Dendritic cell treated with granulocyte-macrophage colony-stimulating factor and Interleukin-4, amounts not matched to agents 40 ng/mL and 50 ng/mL, for 4 days (primary cell): Measurements from ENCODE around the gene MOCS1.

ENCODE experiments used
- H3K27ac Mint-ChIP-seq: one replicate; pipeline ENCODE4 v1.8.0; 2022; ENCODE audit warnings: mild to moderate bottlenecking, mixed read lengths
- H3K27me3 Mint-ChIP-seq: one replicate; pipeline ENCODE4 v1.8.0; 2022; ENCODE audit warnings: mild to moderate bottlenecking, mixed read lengths
- H3K36me3 Mint-ChIP-seq: one replicate; pipeline ENCODE4 v1.8.0; 2022; ENCODE audit warnings: low read depth, mixed read lengths
- H3K4me1 Mint-ChIP-seq: one replicate; pipeline ENCODE4 v1.8.0; 2022; ENCODE audit warnings: low read depth, mixed read lengths
- H3K4me3 Mint-ChIP-seq: one replicate; pipeline ENCODE4 v1.8.0; 2022; ENCODE audit warnings: mild to moderate bottlenecking, moderate library complexity, mixed read lengths
- H3K9me3 Mint-ChIP-seq: one replicate; pipeline ENCODE4 v1.8.0; 2022; ENCODE audit warnings: mixed read lengths
- intact Hi-C: fragments of 100-400 bp; cut with micrococcal nuclease; formaldehyde crosslinking; loops from one replicate; pipeline ENCODE4 v1.15.0; 2022

Gene MOCS1

GRCh38 chr6:39880594-39880993 lies 53.7 kb downstream of the MOCS1 start:
- Mint-ChIP-seq H3K27me3 (peaks cover 2% of the 10 kb centered on the region), H3K4me3 (no peak overlapping the region), H3K27ac (no peak overlapping the region), H3K4me1 (no peaks in the 10 kb centered on the region), H3K36me3 (no peaks in the 10 kb centered on the region), H3K9me3 (no peaks in the 10 kb centered on the region)
- intact Hi-C loops: no loop called here

GRCh38 chr6:39879535-39879934 lies 54.7 kb downstream of the MOCS1 start:
- H3K4me1 Mint-ChIP-seq: no peaks in the 10 kb centered on the region
- peaks cover 2% of the 10 kb centered on the region for H3K27me3 Mint-ChIP-seq
- no peak overlapping the region for H3K4me3 Mint-ChIP-seq
- no peaks in the 10 kb centered on the region for H3K9me3 Mint-ChIP-seq
- H3K27ac Mint-ChIP-seq: no peak overlapping the region
- no peaks in the 10 kb centered on the region for H3K36me3 Mint-ChIP-seq
- intact Hi-C loops: no loop called here

GRCh38 chr6:39876826-39877225 lies 57.4 kb downstream of the MOCS1 start:
- intact Hi-C loops: no loop called here
- Mint-ChIP-seq H3K9me3 (no peaks in the 10 kb centered on the region), H3K27me3 (no peaks in the 10 kb centered on the region), H3K27ac (no peak overlapping the region), H3K4me3 (no peak overlapping the region), H3K36me3 (no peaks in the 10 kb centered on the region), H3K4me1 (no peaks in the 10 kb centered on the region)

- Mint-ChIP-seq H3K4me3 (no peak overlapping the region), H3K27ac (no peak overlapping the region), H3K36me3 (no peaks in the 10 kb centered on the region), H3K9me3 (no peaks in the 10 kb centered on the region), H3K4me1 (no peaks in the 10 kb centered on the region), H3K27me3 (no peaks in the 10 kb centered on the region)
- intact Hi-C loops: no loop called here
These were observed 58.2 kb downstream of the MOCS1 start for GRCh38 chr6:39876111-39876510.

- intact Hi-C loops: no loop called here
- H3K27ac Mint-ChIP-seq: no peak overlapping the region
- peaks cover under 1% of the 10 kb centered on the region for H3K27me3 Mint-ChIP-seq
- no peaks in the 10 kb centered on the region for H3K4me1 Mint-ChIP-seq
- no peaks in the 10 kb centered on the region for H3K36me3 Mint-ChIP-seq
- H3K4me3 Mint-ChIP-seq: no peak overlapping the region
- no peaks in the 10 kb centered on the region for H3K9me3 Mint-ChIP-seq
These were observed 60.8 kb downstream of the MOCS1 start for GRCh38 chr6:39873439-39873838.

GRCh38 chr6:39870950-39871349 lies 63.3 kb downstream of the MOCS1 start:
- Mint-ChIP-seq H3K4me1 (no peaks in the 10 kb centered on the region), H3K9me3 (no peaks in the 10 kb centered on the region), H3K27me3 (peaks cover 5% of the 10 kb centered on the region), H3K27ac (no peak overlapping the region), H3K36me3 (no peaks in the 10 kb centered on the region), H3K4me3 (no peak overlapping the region)
- intact Hi-C loops: no loop called here

GRCh38 chr6:39867592-39867991 lies 66.7 kb downstream of the MOCS1 start:
- H3K27me3 Mint-ChIP-seq: peaks cover 6% of the 10 kb centered on the region
- intact Hi-C loops: no loop called here
- H3K36me3 Mint-ChIP-seq: no peaks in the 10 kb centered on the region
- H3K4me1 Mint-ChIP-seq: no peaks in the 10 kb centered on the region
- no peaks in the 10 kb centered on the region for H3K9me3 Mint-ChIP-seq
- no peak overlapping the region for H3K27ac Mint-ChIP-seq
- no peak overlapping the region for H3K4me3 Mint-ChIP-seq

- H3K36me3 Mint-ChIP-seq: no peaks in the 10 kb centered on the region
- no peak overlapping the region for H3K4me3 Mint-ChIP-seq
- no peak overlapping the region for H3K27ac Mint-ChIP-seq
- peaks cover 8% of the 10 kb centered on the region for H3K27me3 Mint-ChIP-seq
- no peaks in the 10 kb centered on the region for H3K4me1 Mint-ChIP-seq
- H3K9me3 Mint-ChIP-seq: no peaks in the 10 kb centered on the region
- intact Hi-C loops: loop anchor here (2.0 kb wide), 1 partner anchor 444 kb away; no protein-coding TSS in a partner anchor
These were observed 69.0 kb downstream of the MOCS1 start for GRCh38 chr6:39865011-39865888.

GRCh38 chr6:39861663-39862062 lies 72.6 kb downstream of the MOCS1 start:
- no peak overlapping the region for H3K4me3 Mint-ChIP-seq
- no peak overlapping the region for H3K27ac Mint-ChIP-seq
- H3K27me3 Mint-ChIP-seq: peaks cover 7% of the 10 kb centered on the region
- H3K9me3 Mint-ChIP-seq: no peaks in the 10 kb centered on the region
- H3K4me1 Mint-ChIP-seq: no peaks in the 10 kb centered on the region
- no peaks in the 10 kb centered on the region for H3K36me3 Mint-ChIP-seq
- intact Hi-C loops: no loop called here

GRCh38 chr6:39859025-39859424 lies 75.2 kb downstream of the MOCS1 start:
- intact Hi-C loops: no loop called here
- Mint-ChIP-seq H3K4me1 (no peaks in the 10 kb centered on the region), H3K27me3 (peaks cover 5% of the 10 kb centered on the region), H3K36me3 (no peaks in the 10 kb centered on the region), H3K27ac (no peak overlapping the region), H3K4me3 (no peak overlapping the region), H3K9me3 (no peaks in the 10 kb centered on the region)

- no peaks in the 10 kb centered on the region for H3K9me3 Mint-ChIP-seq
- H3K27ac Mint-ChIP-seq: no peak overlapping the region
- peaks cover 3% of the 10 kb centered on the region for H3K27me3 Mint-ChIP-seq
- H3K36me3 Mint-ChIP-seq: no peaks in the 10 kb centered on the region
- no peak overlapping the region for H3K4me3 Mint-ChIP-seq
- H3K4me1 Mint-ChIP-seq: no peaks in the 10 kb centered on the region
- intact Hi-C loops: no loop called here
These were observed 78.8 kb downstream of the MOCS1 start for GRCh38 chr6:39855356-39855995.
